ENCODE data around the gene CAMSAP1.
A peak's percentile ranks its signal among the peaks of the same experiment; 100 is the strongest.
"Not testable (repeated sequence)": the region's sequence is repeated elsewhere in the genome, so short reads cannot be mapped to it uniquely, and the experiment has no call there.

The CAMSAP1 gene

DNA sequence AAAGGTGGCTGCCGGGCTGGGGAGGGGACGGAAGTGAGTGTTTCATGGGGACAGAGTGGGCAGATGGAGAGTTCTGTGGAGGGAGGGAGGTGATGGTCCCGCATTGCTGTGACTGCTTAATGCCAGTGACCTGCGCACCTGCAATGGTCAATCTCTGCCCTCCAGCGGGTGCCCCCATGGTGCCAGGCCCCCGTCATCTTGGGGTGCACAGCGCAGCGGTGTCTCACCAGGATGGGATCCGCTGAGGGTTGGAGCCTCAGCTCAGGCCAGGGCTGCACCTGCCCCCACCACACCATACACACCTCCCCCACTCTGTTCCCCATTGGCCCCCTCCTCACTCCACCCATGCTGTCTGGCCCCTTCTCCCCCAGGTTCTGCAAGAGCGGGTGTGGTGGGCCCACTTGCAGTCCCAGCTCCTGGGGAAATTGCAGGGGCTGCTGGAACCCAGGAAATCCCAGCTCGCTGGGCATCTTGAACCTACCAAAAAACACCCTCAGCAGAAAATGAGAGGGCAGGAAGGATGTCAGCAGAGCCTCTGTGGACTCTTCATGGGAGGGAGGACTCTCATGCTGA, 12.1 kb upstream of the CAMSAP1 start:
- DNase-seq = no peak

- not testable (repeated sequence) for DNase-seq
Observed at GRCh38 chr9:135916227-135916626, 8.9 kb upstream of the CAMSAP1 start.

GRCh38 chr9:135914921-135915320, 7.6 kb upstream of the CAMSAP1 start:
- DNase-seq = no peak

- not testable (repeated sequence) for DNase-seq
Observed at GRCh38 chr9:135911233-135911632, 3.9 kb upstream of the CAMSAP1 start.

DNA sequence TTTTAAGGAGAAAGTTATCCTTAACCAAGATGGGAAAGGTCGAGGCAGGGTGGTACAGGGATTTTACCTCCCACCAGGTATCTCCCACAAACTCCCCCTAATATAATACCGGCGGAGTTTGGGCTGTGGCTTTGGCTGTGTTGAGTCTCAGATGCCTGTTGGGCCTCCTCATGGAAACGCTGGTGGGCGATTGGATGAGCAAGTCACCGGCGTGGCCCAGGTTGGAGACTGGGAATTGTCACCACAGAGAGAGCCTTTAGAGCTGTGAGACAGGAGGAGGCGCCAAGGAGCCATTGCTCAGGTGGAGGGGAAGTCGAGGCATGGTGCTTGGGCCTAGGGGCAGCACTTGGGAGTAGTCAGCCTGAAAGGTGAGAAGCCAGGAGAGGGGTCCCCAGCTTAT, 3.4 kb upstream of the CAMSAP1 start:
- DNase-seq = no peak

- no peak for DNase-seq
Observed at GRCh38 chr9:135910216-135910615, 2.9 kb upstream of the CAMSAP1 start.

GRCh38 chr9:135909371-135909770, 2.0 kb upstream of the CAMSAP1 start:
- DNase-seq = no peak

DNA sequence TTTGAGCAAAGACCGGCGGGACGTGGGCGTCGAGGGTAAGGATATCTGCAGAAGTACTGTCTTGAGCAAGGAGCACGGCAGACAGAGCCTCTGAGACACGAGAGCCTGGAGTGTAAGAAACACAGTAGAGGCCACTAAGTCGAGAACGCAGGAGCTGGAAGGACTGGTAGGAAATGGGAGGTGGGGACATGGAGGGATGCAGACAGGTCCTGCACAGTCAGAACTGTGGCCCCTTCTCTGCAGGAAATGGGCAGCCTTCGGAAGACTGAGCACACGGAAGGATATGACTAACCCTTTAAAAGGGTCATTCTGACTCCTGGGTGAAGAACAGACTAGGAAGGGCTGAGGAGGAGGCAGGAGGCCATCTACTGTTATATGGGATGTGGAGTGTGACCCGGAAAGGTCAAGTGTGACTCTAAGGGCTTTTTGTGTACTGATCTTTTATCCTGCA, 1.4 kb upstream of the CAMSAP1 start:
- no peak for DNase-seq

DNA sequence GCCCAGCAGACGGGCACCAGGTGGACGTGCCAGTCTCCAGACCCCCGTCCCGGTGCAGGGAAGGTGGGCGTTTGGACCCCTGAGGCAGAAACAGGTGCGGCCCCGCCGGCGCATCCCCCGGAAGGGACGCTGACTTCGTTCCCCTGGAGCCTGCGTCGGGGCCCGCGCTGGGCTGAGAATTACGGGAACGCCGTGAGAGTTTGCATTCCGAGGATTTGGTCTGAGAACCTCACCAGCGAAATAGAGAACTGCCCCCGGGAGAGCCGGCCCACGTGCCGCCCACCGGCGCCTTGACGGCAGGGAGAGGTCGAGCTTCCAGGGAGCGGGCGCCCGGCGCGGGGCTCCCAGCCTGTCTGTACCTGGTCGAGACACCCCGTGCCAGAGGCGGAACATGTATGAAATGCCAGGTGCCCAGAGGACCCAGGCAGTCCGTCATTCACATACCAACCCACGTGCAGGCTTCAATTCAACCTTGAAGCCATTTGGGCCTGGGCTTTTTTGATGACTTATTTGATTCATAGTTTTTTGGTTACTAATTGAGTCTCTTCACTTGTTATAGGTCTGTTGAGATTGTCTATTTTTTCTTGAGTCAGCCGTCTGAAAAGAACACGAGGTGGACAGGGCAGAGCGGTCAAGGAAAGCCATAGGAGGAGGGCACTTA, 877 bp upstream of the CAMSAP1 start:
- no peak for DNase-seq

GRCh38 chr9:135907006-135907430, 328 bp downstream of the CAMSAP1 start:
- DNase-seq = no peak

GRCh38 chr9:135906291-135907005, 898 bp downstream of the CAMSAP1 start:
- DNase-seq = no peak

DNA sequence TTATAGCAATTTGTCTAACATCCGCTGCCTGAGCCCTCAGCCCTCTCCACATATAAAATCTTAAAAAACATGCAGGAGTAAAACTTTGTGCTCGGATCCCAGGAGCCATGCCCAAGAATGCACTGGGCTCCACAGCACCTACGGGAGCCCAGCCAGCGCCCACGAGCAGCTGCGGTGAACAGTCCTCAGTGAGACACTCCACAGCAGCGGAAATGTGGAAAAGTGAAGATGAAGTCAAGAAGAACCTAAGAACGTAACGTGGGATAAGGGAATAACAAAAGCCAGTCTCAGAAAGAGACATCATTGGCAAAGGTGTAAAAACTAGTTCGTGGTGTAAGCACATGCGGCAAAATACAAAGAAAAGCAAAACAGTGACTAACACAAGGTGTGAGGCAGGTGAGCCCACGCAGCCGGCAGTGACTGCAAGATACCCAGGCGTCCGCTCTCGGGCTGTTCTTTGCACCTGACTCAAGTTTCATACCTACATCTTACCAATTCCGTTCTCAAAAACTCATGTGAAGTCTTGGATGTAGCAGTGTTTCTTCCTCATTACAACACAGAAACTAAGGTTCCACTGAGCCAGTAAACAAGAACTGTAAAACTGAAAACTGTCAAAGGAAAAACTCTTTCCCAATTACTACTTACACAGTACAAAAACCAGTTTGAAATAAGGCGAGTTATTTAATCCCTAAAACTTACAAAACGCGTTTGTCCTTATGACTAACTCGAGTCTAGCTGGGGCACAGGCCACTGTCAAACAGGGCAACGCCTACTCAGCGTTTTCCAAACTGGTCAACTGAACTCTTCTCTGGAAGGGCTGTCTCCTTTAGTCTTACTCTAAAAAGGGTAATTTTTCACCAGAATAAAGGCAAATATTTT, 1.7 kb downstream of the CAMSAP1 start:
- peak in 3 of 4 experiments; percentile 21 to 31 (median 25) for DNase-seq

GRCh38 chr9:135903786-135904520, 3.4 kb downstream of the CAMSAP1 start:
- DNase-seq = no peak

DNA sequence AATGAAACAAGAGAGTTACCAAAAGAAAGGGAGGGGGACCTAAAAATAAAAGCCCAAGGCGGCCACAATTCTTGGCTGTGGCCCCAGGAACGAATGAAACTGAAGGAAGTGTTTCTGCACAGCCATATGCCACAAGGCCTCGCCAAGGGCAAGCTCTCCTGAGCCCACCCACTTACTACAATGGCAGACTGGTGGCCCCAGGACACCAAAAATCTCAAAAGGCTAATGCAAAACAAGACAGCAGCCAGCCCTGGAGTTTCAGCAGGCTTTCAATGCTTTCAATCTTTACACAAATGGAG, 4.0 kb downstream of the CAMSAP1 start:
- no peak for DNase-seq

DNA sequence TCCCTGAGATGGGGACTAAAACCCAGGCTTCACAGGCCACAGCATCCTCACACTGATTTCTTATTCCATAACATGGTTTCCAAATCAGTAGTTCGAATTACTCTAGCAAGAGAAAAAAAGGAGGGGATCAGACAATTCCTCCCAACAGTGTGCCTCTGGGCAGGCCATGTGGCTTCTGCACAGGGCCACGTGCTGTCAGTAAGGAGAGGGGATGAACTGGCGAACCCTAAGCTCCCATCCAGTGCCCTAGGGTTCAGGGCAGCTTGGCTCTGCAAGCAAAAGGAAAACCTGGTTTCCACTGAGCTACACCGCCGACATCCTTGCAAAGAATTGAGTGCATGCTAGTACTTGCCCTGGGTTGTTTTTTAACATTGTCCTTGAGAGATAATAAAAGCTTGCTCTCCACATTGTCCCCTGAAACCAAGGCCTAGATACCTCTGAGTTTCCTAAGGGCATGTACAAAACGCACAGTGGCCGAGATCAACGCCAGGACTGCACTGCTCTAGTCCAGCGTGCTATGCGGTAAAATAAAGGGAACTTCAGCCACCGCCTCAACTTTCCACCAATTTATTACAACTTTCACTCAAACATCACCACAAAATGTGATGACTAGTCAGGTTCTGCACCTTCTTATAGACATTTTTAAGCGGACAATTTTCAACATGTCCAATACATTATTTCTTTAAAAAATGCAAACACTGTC, 4.5 kb downstream of the CAMSAP1 start:
- DNase-seq = no peak

- DNase-seq = no peak
Observed at GRCh38 chr9:135901826-135902225, 5.5 kb downstream of the CAMSAP1 start.

DNA sequence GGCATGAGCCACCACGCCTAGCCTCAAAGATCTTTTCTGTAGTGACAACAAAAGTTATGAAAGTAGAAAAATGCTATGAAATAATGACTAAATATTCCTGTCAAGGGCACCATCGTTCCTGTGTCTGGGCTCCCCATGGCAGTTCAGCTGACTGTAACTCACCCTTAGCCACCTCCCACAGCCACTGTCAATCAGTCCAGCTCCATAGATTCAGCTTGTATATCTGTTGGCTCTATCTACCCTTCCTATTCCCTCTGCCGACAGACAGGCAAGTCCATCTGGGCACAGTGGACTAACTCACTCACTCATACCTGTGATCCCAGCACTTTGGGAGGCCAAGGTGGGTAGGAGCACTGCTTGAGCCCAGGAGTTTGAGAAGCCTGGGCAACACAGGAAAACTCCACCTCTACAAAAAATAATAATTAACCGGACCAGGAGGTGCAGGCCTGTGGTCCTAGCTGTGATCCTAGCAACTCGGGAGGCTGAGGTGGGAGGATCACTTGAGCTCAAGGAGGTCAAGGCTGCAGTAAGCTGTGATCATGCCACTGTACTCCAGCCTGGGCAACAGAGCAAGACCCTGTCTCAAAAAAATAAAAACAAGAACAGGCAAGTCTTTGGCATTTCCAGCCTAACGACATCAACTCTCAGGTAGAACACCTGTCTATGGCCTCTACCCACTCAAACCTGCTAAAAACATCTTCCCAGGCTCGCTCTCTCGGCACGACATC, 6.2 kb downstream of the CAMSAP1 start:
- DNase-seq = no peak

DNA sequence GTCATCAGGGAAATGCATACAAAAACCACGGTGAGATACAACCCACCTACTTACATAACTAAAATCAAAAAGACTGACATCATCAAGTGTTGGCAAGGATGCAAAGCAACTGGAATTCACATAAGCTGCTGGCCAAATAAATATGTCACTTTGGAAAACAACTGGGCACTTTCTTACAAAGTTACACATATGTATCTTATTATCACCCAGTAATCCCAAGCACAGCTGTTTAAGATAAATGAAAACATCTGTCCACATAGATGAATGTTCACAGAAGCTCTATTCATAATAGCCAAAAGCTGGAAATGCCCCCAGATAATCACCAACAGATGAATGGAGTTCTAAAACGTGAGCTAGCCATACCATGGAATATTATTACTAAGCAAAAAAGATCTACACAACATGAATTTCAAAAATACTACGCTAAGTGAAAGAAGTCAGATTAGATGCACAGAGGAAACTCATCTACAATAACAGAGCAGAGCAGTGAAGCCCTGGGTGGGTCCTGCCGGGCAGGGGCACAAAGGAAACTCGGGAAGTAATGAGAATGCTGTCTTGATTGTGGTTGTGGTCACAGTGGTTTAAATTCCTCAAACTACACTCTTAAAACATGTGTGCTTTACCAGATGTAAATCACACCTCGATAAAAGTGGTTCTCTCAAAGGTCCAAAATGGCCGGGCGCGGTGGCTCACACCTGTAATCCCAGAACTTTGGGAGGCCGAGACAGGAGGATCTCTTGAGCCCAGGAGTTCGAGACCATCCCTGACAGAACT, 8.5 kb downstream of the CAMSAP1 start:
- no peak for DNase-seq

- no peak for DNase-seq
Observed at GRCh38 chr9:135896626-135897025, 10.7 kb downstream of the CAMSAP1 start.

- DNase-seq = no peak
Observed at GRCh38 chr9:135896205-135896604, 11.1 kb downstream of the CAMSAP1 start.
